Stomach (tissue), 4 donors: ENCODE measurements around the gene TFIP11.

Experiments used
- EP300 ChIP-seq: sonication (generic); formaldehyde crosslinking; IDR thresholded peaks from one replicate; pipeline ENCODE4 v1.6.1; 2017; ENCODE audit warnings: antibody characterized with exemption
- POLR2A ChIP-seq, 4 donors: fragments of 450-650 bp; IDR thresholded peaks; one replicate each; pipeline ENCODE4 v1.6.1; 2016; ENCODE audit warnings: antibody characterized with exemption in 4 of 4, control low read depth in 2 of 4, mild to moderate bottlenecking in 1 of 4, moderate library complexity in 1 of 4
- POLR2AphosphoS5 ChIP-seq, 3 donors: sonication (generic); formaldehyde crosslinking; IDR thresholded peaks; one replicate each; pipeline ENCODE4 v1.6.1; 2016; ENCODE audit warnings: antibody characterized with exemption in 3 of 3
- TF ChIP-seq, protein P1 (sequence below), 7 experiments: fragments of 450-650 bp in 4 of 7; fragments of 200-600 bp in 3 of 7; sonication (generic) in 3 of 7; IDR thresholded peaks; one replicate each; pipeline ENCODE4 v1.5.1; 2016 to 2019; ENCODE audit warnings: antibody characterized with exemption in 7 of 7, control low read depth in 2 of 7, mild to moderate bottlenecking in 1 of 7

DNA sequence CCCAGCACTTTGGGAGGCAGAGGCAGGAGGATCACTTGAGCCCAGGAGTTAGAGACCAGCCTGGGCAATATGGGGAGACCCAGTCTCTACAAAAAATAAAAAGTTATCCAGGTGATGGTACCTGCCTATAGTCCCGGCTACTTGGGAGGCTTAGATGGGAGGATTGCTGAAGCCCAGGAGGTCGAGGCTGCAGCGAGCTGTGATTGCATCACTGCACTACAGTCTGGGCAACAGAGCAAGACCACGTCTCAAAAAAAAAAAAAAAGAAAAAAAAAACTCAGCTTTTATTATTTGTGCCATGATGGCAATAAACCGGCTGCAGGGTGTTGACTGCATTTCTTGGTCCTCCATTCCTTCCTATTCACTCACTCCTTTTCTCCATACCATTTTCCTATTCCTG is 33.6 kb upstream of the TFIP11 start:
- TF ChIP-seq, protein P1, sequence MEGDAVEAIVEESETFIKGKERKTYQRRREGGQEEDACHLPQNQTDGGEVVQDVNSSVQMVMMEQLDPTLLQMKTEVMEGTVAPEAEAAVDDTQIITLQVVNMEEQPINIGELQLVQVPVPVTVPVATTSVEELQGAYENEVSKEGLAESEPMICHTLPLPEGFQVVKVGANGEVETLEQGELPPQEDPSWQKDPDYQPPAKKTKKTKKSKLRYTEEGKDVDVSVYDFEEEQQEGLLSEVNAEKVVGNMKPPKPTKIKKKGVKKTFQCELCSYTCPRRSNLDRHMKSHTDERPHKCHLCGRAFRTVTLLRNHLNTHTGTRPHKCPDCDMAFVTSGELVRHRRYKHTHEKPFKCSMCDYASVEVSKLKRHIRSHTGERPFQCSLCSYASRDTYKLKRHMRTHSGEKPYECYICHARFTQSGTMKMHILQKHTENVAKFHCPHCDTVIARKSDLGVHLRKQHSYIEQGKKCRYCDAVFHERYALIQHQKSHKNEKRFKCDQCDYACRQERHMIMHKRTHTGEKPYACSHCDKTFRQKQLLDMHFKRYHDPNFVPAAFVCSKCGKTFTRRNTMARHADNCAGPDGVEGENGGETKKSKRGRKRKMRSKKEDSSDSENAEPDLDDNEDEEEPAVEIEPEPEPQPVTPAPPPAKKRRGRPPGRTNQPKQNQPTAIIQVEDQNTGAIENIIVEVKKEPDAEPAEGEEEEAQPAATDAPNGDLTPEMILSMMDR (IDR thresholded peaks at IDR 0.05), result no peak
- TF ChIP-seq POLR2A (IDR thresholded peaks at IDR 0.05) (no peak), POLR2AphosphoS5 (IDR thresholded peaks at IDR 0.05) (no peak), EP300 (no peak)
